ENCODE results near the gene SIGLEC15. TPM values are rescaled to one million over a fixed set of nuclear protein-coding genes. Genes with fewer than 3 reads are reported as not detected.
"Not testable (repeated sequence)": the region's sequence is repeated elsewhere in the genome, so short reads cannot be mapped to it uniquely, and the experiment has no call there.

SIGLEC15 gene
- total RNA-seq, 2 donors from 2014 or later: not detected

GRCh38 chr18:45841060-45841764 lies 15.7 kb downstream of the SIGLEC15 start:
- Mint-ChIP-seq H3K36me3 (ENCODE audit: low read depth) (no peaks in the 10 kb centered on the region), H3K4me3 (no peak overlapping the region), H3K27me3 (peaks cover 25% of the 10 kb centered on the region), H3K27ac (peak overlapping the region; percentile 62), H3K4me1 (peaks cover 19% of the 10 kb centered on the region)
- DNase-seq (no peak), ATAC-seq (no peak)
- H3K9me3 ChIP-seq (ENCODE audit: control insufficient read depth, low read length, poor library complexity, severe bottlenecking): no peaks in the 10 kb centered on the region

DNA sequence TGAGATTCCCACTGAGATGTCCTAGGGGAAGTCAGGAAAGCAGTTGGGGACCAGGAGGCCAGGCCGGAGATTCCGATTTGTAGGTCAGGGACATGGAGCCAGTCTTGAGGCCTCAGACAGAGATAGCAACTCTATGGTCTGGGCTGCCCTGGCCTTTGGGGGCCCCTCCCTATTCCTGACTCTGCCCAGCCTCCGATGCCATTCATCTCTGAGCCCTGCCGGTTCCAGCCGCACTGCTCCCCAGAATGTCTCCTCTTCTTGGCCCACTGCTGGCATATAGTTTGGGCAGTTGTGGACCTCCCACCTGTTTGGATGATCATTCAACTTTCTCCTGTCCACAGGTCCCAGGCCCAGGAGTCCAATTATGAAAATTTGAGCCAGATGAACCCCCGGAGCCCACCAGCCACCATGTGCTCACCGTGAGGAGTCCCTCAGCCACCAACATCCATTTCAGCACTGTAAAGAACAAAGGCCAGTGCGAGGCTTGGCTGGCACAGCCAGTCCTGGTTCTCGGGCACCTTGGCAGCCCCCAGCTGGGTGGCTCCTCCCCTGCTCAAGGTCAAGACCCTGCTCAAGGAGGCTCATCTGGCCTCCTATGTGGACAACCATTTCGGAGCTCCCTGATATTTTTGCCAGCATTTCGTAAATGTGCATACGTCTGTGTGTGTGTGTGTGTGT lies 16.4 kb downstream of the SIGLEC15 start:
- H3K9me3 ChIP-seq (ENCODE audit: control insufficient read depth, low read length, poor library complexity, severe bottlenecking): no peaks in the 10 kb centered on the region
- Mint-ChIP-seq H3K36me3 (ENCODE audit: low read depth) (no peaks in the 10 kb centered on the region), H3K27ac (no peak overlapping the region), H3K27me3 (peaks cover 18% of the 10 kb centered on the region), H3K4me3 (no peak overlapping the region), H3K4me1 (peaks cover 18% of the 10 kb centered on the region)
- DNase-seq (no peak), ATAC-seq (no peak)

- Mint-ChIP-seq H3K27me3 (peaks cover 16% of the 10 kb centered on the region), H3K4me1 (peaks cover 15% of the 10 kb centered on the region), H3K4me3 (no peak overlapping the region), H3K36me3 (ENCODE audit: low read depth) (no peaks in the 10 kb centered on the region), H3K27ac (peak overlapping the region; percentile 47)
- DNase-seq (no peak), ATAC-seq (no peak)
- no peaks in the 10 kb centered on the region for H3K9me3 ChIP-seq (ENCODE audit: control insufficient read depth, low read length, poor library complexity, severe bottlenecking)
Observed at GRCh38 chr18:45843019-45843418, 17.5 kb downstream of the SIGLEC15 start.

DNA sequence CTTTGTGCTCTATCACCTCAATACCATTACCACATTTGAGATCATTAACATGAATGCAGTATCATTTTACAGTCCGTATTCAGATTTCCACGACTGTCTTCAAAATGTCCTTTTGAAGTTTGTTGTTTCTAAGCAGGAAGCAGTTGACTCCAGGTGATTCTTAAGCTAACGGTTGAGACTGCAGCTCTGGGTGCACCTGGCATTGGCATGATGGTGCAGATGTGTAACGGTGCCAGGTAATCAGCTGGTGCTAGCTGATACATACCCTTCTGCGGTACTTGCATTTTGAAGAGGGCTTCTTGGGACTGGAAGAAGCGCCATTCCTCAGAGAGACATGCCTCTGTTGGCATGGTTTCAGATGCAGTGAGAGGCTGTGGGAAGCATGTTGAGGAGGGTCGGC lies 19.5 kb downstream of the SIGLEC15 start:
- Mint-ChIP-seq H3K4me1 (peaks cover 10% of the 10 kb centered on the region), H3K36me3 (ENCODE audit: low read depth) (no peaks in the 10 kb centered on the region), H3K27me3 (peaks cover 8% of the 10 kb centered on the region), H3K4me3 (no peak overlapping the region), H3K27ac (no peak overlapping the region)
- no peaks in the 10 kb centered on the region for H3K9me3 ChIP-seq (ENCODE audit: control insufficient read depth, low read length, poor library complexity, severe bottlenecking)
- ATAC-seq (no peak), DNase-seq (no peak)

DNA sequence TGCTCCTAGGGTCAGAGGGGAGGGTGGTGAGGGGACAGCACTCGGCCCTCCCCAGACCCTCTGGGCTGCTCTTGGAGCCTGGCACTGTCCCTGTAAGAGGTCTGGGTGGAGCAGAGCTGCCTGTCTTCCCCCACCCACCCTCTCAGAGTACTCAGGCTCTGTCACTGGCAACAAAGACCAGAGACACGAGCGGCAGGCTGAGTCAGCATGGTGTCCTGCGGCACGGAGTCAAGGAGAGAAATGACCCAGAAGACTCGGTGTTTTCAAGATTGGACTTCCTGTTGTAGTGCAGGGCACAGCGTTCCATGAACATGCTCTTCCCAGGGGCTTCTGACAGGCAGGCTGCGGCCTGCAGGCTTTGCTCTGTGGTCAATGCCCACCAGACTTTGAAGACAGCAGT lies 19.9 kb downstream of the SIGLEC15 start:
- peaks cover 10% of the 10 kb centered on the region for H3K4me1 Mint-ChIP-seq

GRCh38 chr18:45847119-45847518 lies 21.6 kb downstream of the SIGLEC15 start:
- ATAC-seq (no peak), DNase-seq (no peak)
- no peaks in the 10 kb centered on the region for H3K9me3 ChIP-seq (ENCODE audit: control insufficient read depth, low read length, poor library complexity, severe bottlenecking)
- Mint-ChIP-seq H3K27me3 (no peaks in the 10 kb centered on the region), H3K27ac (peak overlapping the region; percentile 66), H3K4me1 (peaks cover 5% of the 10 kb centered on the region), H3K4me3 (no peak overlapping the region), H3K36me3 (ENCODE audit: low read depth) (no peaks in the 10 kb centered on the region)

More for the DNA sequence above, 19.9 kb downstream of the SIGLEC15 start:
- Mint-ChIP-seq H3K27ac (no peak overlapping the region), H3K36me3 (ENCODE audit: low read depth) (no peaks in the 10 kb centered on the region), H3K27me3 (peaks cover 5% of the 10 kb centered on the region), H3K4me3 (no peak overlapping the region)
- ATAC-seq: no peak
- no peak for DNase-seq
- H3K9me3 ChIP-seq (ENCODE audit: control insufficient read depth, low read length, poor library complexity, severe bottlenecking): no peaks in the 10 kb centered on the region

DNA sequence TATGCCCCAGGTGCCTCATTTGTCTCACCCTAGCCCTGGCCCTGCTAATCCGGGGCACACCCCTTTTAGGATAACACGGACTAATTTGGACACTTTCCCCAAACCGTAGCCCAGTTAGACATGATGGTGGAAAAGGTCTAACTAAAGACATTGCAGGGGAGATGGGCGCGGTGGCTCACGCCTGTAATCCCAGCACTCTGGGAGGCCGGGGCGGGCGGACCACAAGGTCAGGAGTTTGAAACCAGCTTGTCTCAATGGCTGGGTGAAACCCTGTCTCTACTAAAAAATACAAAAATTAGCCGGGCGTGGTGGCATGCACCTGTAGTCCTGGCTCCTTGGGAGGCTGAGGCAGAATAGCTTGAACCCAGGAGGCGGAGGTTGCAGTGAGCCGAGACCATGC lies 23.2 kb downstream of the SIGLEC15 start:
- H3K36me3 Mint-ChIP-seq (ENCODE audit: low read depth); H3K4me3 Mint-ChIP-seq; H3K27me3 Mint-ChIP-seq; ATAC-seq; H3K9me3 ChIP-seq (ENCODE audit: control insufficient read depth, low read length, poor library complexity, severe bottlenecking); H3K4me1 Mint-ChIP-seq; DNase-seq: not testable (repeated sequence)
- H3K27ac Mint-ChIP-seq: peak overlapping the region; percentile 66

DNA sequence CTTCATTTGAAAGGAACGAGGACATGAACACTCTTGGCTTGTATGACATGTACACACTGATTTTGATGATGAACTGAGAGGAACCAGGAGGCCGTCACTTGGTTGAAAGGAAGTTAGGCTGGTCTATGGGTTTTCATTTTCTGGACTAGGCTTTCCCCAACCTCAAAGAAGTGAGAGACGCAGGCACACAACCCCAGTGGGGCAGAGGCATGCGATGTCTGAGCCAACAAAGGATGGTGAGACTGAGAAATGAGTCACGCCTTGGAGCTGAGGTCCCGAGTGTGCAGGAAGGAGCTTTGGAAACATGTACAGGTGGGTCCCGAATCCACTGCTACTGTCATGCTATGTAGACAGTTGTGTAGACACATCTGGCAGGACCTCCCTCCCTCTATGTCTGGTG lies 24.1 kb downstream of the SIGLEC15 start:
- Mint-ChIP-seq H3K4me1 (peaks cover 6% of the 10 kb centered on the region), H3K27ac (no peak overlapping the region), H3K27me3 (no peaks in the 10 kb centered on the region), H3K36me3 (ENCODE audit: low read depth) (peaks cover 3% of the 10 kb centered on the region), H3K4me3 (no peak overlapping the region)
- H3K9me3 ChIP-seq (ENCODE audit: control insufficient read depth, low read length, poor library complexity, severe bottlenecking): no peaks in the 10 kb centered on the region
- ATAC-seq (no peak), DNase-seq (no peak)

GRCh38 chr18:45850021-45850420 lies 24.5 kb downstream of the SIGLEC15 start:
- no peak overlapping the region for H3K27ac Mint-ChIP-seq
- peaks cover 3% of the 10 kb centered on the region for H3K4me1 Mint-ChIP-seq
- DNase-seq (no peak), ATAC-seq (no peak)
- H3K9me3 ChIP-seq (ENCODE audit: control insufficient read depth, low read length, poor library complexity, severe bottlenecking): no peaks in the 10 kb centered on the region
- H3K36me3 Mint-ChIP-seq (ENCODE audit: low read depth): peaks cover 3% of the 10 kb centered on the region
- H3K27me3 Mint-ChIP-seq: no peaks in the 10 kb centered on the region
- H3K4me3 Mint-ChIP-seq: no peak overlapping the region

DNA sequence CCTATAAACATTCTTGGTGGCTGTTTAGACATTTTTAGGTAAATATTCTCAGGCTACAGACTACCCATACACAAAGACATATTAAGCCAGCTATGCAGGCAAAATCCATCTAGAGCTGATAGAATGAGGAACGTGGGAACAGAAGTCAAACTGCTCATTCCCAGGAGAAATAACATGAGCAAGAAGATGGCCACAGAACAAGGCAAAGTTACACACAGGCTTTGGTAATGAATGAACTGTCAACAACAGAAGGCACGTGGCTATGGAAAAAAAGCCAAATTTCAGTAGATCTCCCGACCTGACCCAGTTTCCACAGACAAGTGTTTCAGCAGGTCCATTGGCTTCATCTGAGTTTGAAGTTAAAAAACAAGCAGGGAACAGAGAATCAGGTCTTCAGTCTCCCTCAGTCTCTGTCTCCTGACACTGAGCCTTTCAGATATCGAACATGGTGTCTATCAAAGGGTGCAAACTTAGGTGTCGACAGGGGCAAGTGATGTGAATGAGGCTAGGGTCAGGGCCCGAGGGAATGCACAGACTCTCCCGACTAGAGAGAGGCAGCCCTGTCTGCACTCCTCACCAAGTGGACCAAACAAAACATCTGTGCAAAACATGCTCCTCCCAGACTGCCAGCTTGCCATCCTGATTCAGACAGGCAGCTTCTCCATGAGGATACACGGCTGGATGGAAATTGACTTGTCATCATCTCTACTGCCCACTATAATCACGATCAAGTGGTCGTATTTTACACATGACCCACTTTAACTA lies 25.9 kb downstream of the SIGLEC15 start:
- Mint-ChIP-seq H3K4me1 (peaks cover 3% of the 10 kb centered on the region), H3K4me3 (no peak overlapping the region), H3K27ac (peak overlapping the region; percentile 63), H3K36me3 (ENCODE audit: low read depth) (peaks cover 3% of the 10 kb centered on the region), H3K27me3 (no peaks in the 10 kb centered on the region)
- ATAC-seq (no peak), DNase-seq (no peak)
- H3K9me3 ChIP-seq (ENCODE audit: control insufficient read depth, low read length, poor library complexity, severe bottlenecking): no peaks in the 10 kb centered on the region

DNA sequence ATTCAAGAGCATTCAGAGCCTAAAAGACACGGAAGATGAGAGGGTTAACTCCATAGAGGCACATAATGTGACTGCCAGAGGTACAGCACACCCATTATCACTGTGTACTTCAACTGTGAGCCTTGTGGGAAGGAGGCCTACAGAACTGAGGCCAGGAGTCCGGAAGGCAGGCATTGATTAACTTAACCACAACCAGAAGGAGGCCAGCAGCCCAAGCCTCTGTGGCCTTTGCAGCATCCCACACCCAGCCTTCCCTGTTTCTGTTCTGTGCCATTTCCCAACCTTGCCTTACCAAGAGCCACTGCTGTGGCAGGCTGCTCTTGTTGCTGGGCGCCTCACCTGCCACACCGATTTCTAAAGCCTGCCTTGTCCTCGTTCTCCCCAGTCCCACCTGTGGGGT lies 27.2 kb downstream of the SIGLEC15 start:
- no peaks in the 10 kb centered on the region for H3K9me3 ChIP-seq (ENCODE audit: control insufficient read depth, low read length, poor library complexity, severe bottlenecking)

GRCh38 chr18:45854036-45854586 lies 28.6 kb downstream of the SIGLEC15 start:
- Mint-ChIP-seq H3K27ac (peak overlapping the region; percentile 63), H3K4me1 (peaks cover 3% of the 10 kb centered on the region), H3K27me3 (no peaks in the 10 kb centered on the region), H3K4me3 (no peak overlapping the region), H3K36me3 (ENCODE audit: low read depth) (peaks cover 3% of the 10 kb centered on the region)
- no peak for ATAC-seq
- H3K9me3 ChIP-seq (ENCODE audit: control insufficient read depth, low read length, poor library complexity, severe bottlenecking): no peaks in the 10 kb centered on the region
- DNase-seq: no peak

More for the DNA sequence above, 27.2 kb downstream of the SIGLEC15 start:
- no peaks in the 10 kb centered on the region for H3K27me3 Mint-ChIP-seq
- ATAC-seq (no peak), DNase-seq (no peak)
- peak overlapping the region; percentile 63 for H3K27ac Mint-ChIP-seq
- H3K36me3 Mint-ChIP-seq (ENCODE audit: low read depth): peaks cover 3% of the 10 kb centered on the region
- no peak overlapping the region for H3K4me3 Mint-ChIP-seq
- peaks cover 3% of the 10 kb centered on the region for H3K4me1 Mint-ChIP-seq

GRCh38 chr18:45856531-45856930 lies 31.1 kb downstream of the SIGLEC15 start:
- Mint-ChIP-seq H3K4me1 (peaks cover 3% of the 10 kb centered on the region), H3K27ac (no peak overlapping the region), H3K36me3 (ENCODE audit: low read depth) (peaks cover 8% of the 10 kb centered on the region), H3K27me3 (no peaks in the 10 kb centered on the region), H3K4me3 (no peak overlapping the region)
- no peak for DNase-seq
- no peaks in the 10 kb centered on the region for H3K9me3 ChIP-seq (ENCODE audit: control insufficient read depth, low read length, poor library complexity, severe bottlenecking)
- ATAC-seq: no peak

Measured in T-helper 17 cell (primary cell).